Astrocyte of the spinal cord (primary cell): Measurements from ENCODE around the gene SEPTIN8.

Experiments used
- DNase-seq: peaks from one replicate; pipeline ENCODE4 v3.0.0; 2011; ENCODE audit warnings: low read depth, low spot score
- H3K4me3 ChIP-seq: 2 replicates; pipeline ENCODE4 v1.5.1; 2011; ENCODE audit warnings: low read depth, mild to moderate bottlenecking, low read length, moderate library complexity
- CTCF ChIP-seq: IDR thresholded peaks from 2 replicates; pipeline ENCODE4 v1.5.1; 2012; ENCODE audit warnings: low read depth, mild to moderate bottlenecking, low read length, inconsistent platforms
- in situ Hi-C: cut with HindIII; loops from 2 replicates; pipeline ENCODE4 v1.10.0; 2017; ENCODE audit warnings: low sequenced_read_pairs

The SEPTIN8 gene

GRCh38 chr5:132750471-132751230 is 26.4 kb downstream of the SEPTIN8 start:
- in situ Hi-C loops = no loop called here
- TF ChIP-seq CTCF = no peak
- H3K4me3 ChIP-seq = no peak overlapping the region
- no peak for DNase-seq

- no peak for TF ChIP-seq CTCF
- in situ Hi-C loops = no loop called here
- no peak overlapping the region for H3K4me3 ChIP-seq
- no peak for DNase-seq
Observed at GRCh38 chr5:132749506-132749905, 27.5 kb downstream of the SEPTIN8 start.

GRCh38 chr5:132748522-132749000 is 28.5 kb downstream of the SEPTIN8 start:
- no peak overlapping the region for H3K4me3 ChIP-seq
- in situ Hi-C loops = no loop called here
- TF ChIP-seq CTCF = no peak
- no peak for DNase-seq

GRCh38 chr5:132747616-132748440 is 29.2 kb downstream of the SEPTIN8 start:
- in situ Hi-C loops = no loop called here
- H3K4me3 ChIP-seq = peak overlapping the region; percentile 32
- DNase-seq = no peak
- TF ChIP-seq CTCF = no peak

- DNase-seq = no peak
- H3K4me3 ChIP-seq = peak within 1 kb of the TSS; percentile 32
- TF ChIP-seq CTCF = peak; percentile 41
- in situ Hi-C loops = no loop called here
Observed at GRCh38 chr5:132746954-132747615, 30.0 kb downstream of the SEPTIN8 start, which contains the start of gene CCNI2. TSS of gene CCNI2 (plus strand) at chr5:132747426. CDS start at chr5:132747496, 70 bp downstream.

- H3K4me3 ChIP-seq = peak overlapping the region; percentile 32
- TF ChIP-seq CTCF = no peak
- no peak for DNase-seq
- in situ Hi-C loops = no loop called here
Observed at GRCh38 chr5:132746592-132746953, 30.5 kb downstream of the SEPTIN8 start.
